GM12878 (cell line): Measurements from ENCODE around the gene ZNF695. TPM values are rescaled to one million over a fixed set of nuclear protein-coding genes. Genes with fewer than 3 reads are reported as not detected.

Experiments
- ATAC-seq: fragments of 200-7000 bp; cut with Tn5 transposase; 3 replicates; pipeline ENCODE4 v1.9.1; 2020; ENCODE audit warnings: mild to moderate bottlenecking, moderate library complexity
- BruUV-seq: library from RNA; stranded (reverse); fragments of 400-500 nt; replicated peaks from 2 replicates; lab custom pipeline; 2021; lab: Mats Ljungman, UMichigan
- CTCF ChIA-PET: fragments of 300-600 bp; sonication (Branson Sonifier 250); formaldehyde crosslinking; extraction: SDS; loops from one replicate; lab custom pipeline; 2021; ENCODE audit warnings: inconsistent platforms; lab: Yijun Ruan, JAX
- POLR2A ChIA-PET: fragments of 350-600 bp; formaldehyde crosslinking; extraction: SDS; loops from one replicate; lab custom pipeline; 2021; ENCODE audit warnings: inconsistent platforms; lab: Charles Lee
- RAD21 ChIA-PET: fragments of 300-600 bp; sonication (Branson Sonifier 250); formaldehyde crosslinking; loops from one replicate; lab custom pipeline; 2023; ENCODE audit warnings: antibody characterized with exemption; ENCODE audit not compliant: unreplicated experiment; lab: Charles Lee
- SMC1A ChIA-PET: fragments of 300-600 bp; sonication (Branson Sonifier 250); formaldehyde crosslinking; loops from one replicate; lab custom pipeline; 2023; ENCODE audit not compliant: unreplicated experiment, uncharacterized antibody; lab: Charles Lee
- DNase-seq: peaks from one replicate; pipeline ENCODE4 v3.0.0-alpha.2; 2011; ENCODE audit warnings: low read depth, low spot score
- FAIRE-seq: peaks from 3 replicates; lab custom pipeline; 2011; peaks lifted over from hg19 to GRCh38; lab: Jason Lieb, UNC
- H2AFZ ChIP-seq: 2 replicates; pipeline ENCODE4 v1.6.0; 2011; ENCODE audit warnings: low read depth, low read length, control low read depth; ENCODE audit not compliant: control insufficient read depth
- H3K27ac ChIP-seq: 2 replicates; pipeline ENCODE4 v1.5.1; 2011; ENCODE audit warnings: control low read depth; ENCODE audit not compliant: control insufficient read depth, insufficient read depth
- H3K27me3 ChIP-seq, 2 experiments: replicated peaks in 1 of 2; 2 replicates each; pipeline versions ENCODE4 v1.6.0 to v1.6.1; 2011; ENCODE audit warnings: low read length in 1 of 2; ENCODE audit not compliant: control insufficient read depth in 2 of 2, insufficient read depth in 2 of 2
- H3K36me3 ChIP-seq, 2 experiments: 2 replicates each; pipeline ENCODE4 v1.5.1; 2011; ENCODE audit warnings: low read length in 1 of 2; ENCODE audit not compliant: control insufficient read depth in 2 of 2, insufficient read depth in 2 of 2
- H3K4me1 ChIP-seq: 2 replicates; pipeline ENCODE4 v1.6.1; 2011; ENCODE audit warnings: mild to moderate bottlenecking, low read length, moderate library complexity, mixed read lengths; ENCODE audit not compliant: control insufficient read depth, insufficient read depth
- H3K4me2 ChIP-seq: 2 replicates; pipeline ENCODE4 v1.6.0; 2011; ENCODE audit warnings: control low read depth; ENCODE audit not compliant: control insufficient read depth, insufficient read depth
- H3K4me3 ChIP-seq: fragments of 200-600 bp; sonication (generic); 2 replicates; pipeline ENCODE4 v1.5.1; 2016
- H3K79me2 ChIP-seq: 2 replicates; pipeline ENCODE4 v1.6.0; 2011; ENCODE audit warnings: low read length; ENCODE audit not compliant: control insufficient read depth, insufficient read depth
- H3K9ac ChIP-seq: 2 replicates; pipeline ENCODE4 v1.8.0; 2011; ENCODE audit warnings: low read length, control low read depth, mixed read lengths; ENCODE audit not compliant: control insufficient read depth, insufficient read depth
- H3K9me3 ChIP-seq: replicated peaks from 3 replicates; pipeline ENCODE4 v1.5.1; 2011; ENCODE audit warnings: mild to moderate bottlenecking, low read length; ENCODE audit not compliant: control insufficient read depth, insufficient read depth
- H4K20me1 ChIP-seq: 2 replicates; pipeline ENCODE4 v1.6.0; 2011; ENCODE audit not compliant: control insufficient read depth, insufficient read depth
- BCL11A ChIP-seq: IDR thresholded peaks from 2 replicates; pipeline ENCODE4 v1.6.1; 2011; ENCODE audit warnings: low read depth, low read length
- CBX3 ChIP-seq: fragments of 200-600 bp; sonication (generic); IDR thresholded peaks from 2 replicates; pipeline ENCODE4 v1.6.1; 2016; ENCODE audit warnings: low read depth, borderline replicate concordance
- CREM ChIP-seq: IDR thresholded peaks from 2 replicates; pipeline ENCODE4 v1.6.1; 2014; ENCODE audit warnings: antibody characterized with exemption, low read depth
- CTCF ChIP-seq, 3 experiments: IDR thresholded peaks in 2 of 3; conservative IDR thresholded peaks in 1 of 3; 2 replicates each; pipeline ENCODE4 v1.5.1; 2011; ENCODE audit warnings: low read depth in 3 of 3, low read length in 3 of 3, mild to moderate bottlenecking in 3 of 3, control low read depth in 2 of 3, moderate library complexity in 2 of 3, inconsistent platforms in 1 of 3, mixed read lengths in 1 of 3; ENCODE audit not compliant: control insufficient read depth in 2 of 3, insufficient read depth in 1 of 3; ENCODE audit errors: extremely low read depth in 1 of 3
- E2F8 ChIP-seq: fragments of 450-650 bp; IDR thresholded peaks from 2 replicates; pipeline ENCODE4 v1.6.1; 2018; ENCODE audit warnings: mild to moderate bottlenecking, low read depth, moderate library complexity; ENCODE audit not compliant: partially characterized antibody
- FOXK2 ChIP-seq: fragments of 450-650 bp; IDR thresholded peaks from 2 replicates; pipeline ENCODE4 v1.6.1; 2017; ENCODE audit warnings: mild to moderate bottlenecking, moderate library complexity
- NFYB ChIP-seq: IDR thresholded peaks from 2 replicates; pipeline ENCODE4 v1.6.1; 2011; ENCODE audit warnings: low read depth, mild to moderate bottlenecking, low read length, improper control_type of control experiment, moderate library complexity; ENCODE audit not compliant: insufficient read depth
- RAD51 ChIP-seq: fragments of 450-650 bp; IDR thresholded peaks from 2 replicates; pipeline ENCODE4 v1.6.1; 2016; ENCODE audit warnings: moderate library complexity, mild to moderate bottlenecking, inconsistent platforms
- RFX5 ChIP-seq: IDR thresholded peaks from 2 replicates; pipeline ENCODE4 v1.6.1; 2011; ENCODE audit warnings: low read depth, low read length, improper control_type of control experiment
- STAT1 ChIP-seq: fragments of 450-650 bp; conservative IDR thresholded peaks from 2 replicates; pipeline ENCODE4 v1.6.1; 2014; ENCODE audit warnings: antibody characterized with exemption, mild to moderate bottlenecking
- ZBTB33 ChIP-seq: fragments of 450-650 bp; IDR thresholded peaks from 2 replicates; pipeline ENCODE4 v1.6.1; 2017; ENCODE audit warnings: mild to moderate bottlenecking
- ZNF217 ChIP-seq: fragments of 450-650 bp; IDR thresholded peaks from 2 replicates; pipeline ENCODE4 v1.6.1; 2017; ENCODE audit warnings: antibody characterized with exemption, mild to moderate bottlenecking
- WGBS: methylation state at CpG from one replicate; pipeline ENCODE4 v1.1.6; 2016; ENCODE audit warnings: low lambda C conversion rate; ENCODE audit not compliant: insufficient replicate concordance, insufficient coverage; ENCODE audit errors: missing lambda C conversion rate; 5-methylcytosine and 5-hydroxymethylcytosine counted together
- in situ Hi-C: fragments of 300-500 bp; cut with MboI; formaldehyde crosslinking; loops from 9 replicates; pipeline ENCODE4 v1.14.3; 2018; ENCODE audit warnings: mixed read lengths
- intact Hi-C: fragments of 100-400 bp; cut with micrococcal nuclease; formaldehyde crosslinking; loops from one replicate; pipeline ENCODE4 v1.14.2; 2022; ENCODE audit not compliant: unreplicated experiment
- polyA plus RNA-seq, 11 experiments: library from polyadenylated mRNA; depleted of rRNA in 4 of 11; unstranded in 6 of 11; stranded (reverse) in 5 of 11; fragments of >200 nt; fragmentation: Nextera tagmentation in 4 of 11; fragmentation: Illumina TruSeq in 1 of 11; extraction: Ambion mirVana in 4 of 11; extraction: Trizol in 1 of 11; gene quantifications; 1 replicate in 1 of 11; 2 replicates in 10 of 11; pipeline versions ENCODE4 v1.2.1 to v1.2.3, GENCODE V29; 2011 to 2016; ENCODE audit warnings: inconsistent platforms in 2 of 11, missing spikeins in 2 of 11, low read depth in 1 of 11
- total RNA-seq, 4 experiments: library from RNA; depleted of rRNA in 3 of 4; stranded (reverse); fragments of >200 nt in 3 of 4; fragmentation: Illumina TruSeq in 1 of 4; extraction: Trizol in 1 of 4; gene quantifications; 2 replicates each; pipeline versions ENCODE4 v1.2.1 to v1.2.3, GENCODE V29; 2013 to 2021

The ZNF695 gene
- total and polyA plus RNA-seq, 10 of the 15 experiments (the other 5 are each of a cell fraction or from before 2014, with no cell fraction given): 0.04 to 1.8 (median 1.2) TPM

DNA sequence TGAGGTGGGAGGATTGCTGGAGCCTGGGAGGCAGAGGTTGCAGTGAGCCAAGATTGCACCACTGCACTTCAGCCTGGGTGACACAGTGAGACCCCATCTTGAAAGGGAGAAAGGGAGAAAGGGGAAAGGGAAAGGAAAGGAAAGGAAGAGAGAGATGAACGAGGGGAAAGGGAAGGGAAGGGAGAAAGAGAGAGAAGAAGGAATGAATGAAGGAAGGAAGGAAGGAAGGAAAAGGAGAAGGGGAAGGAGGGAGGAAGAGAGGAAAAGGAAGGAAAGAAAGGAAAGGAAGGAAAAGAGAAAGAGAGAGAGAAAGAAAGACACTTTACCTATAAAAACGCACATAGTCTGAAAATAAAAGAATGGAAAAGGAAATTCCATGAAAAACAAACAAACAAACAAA, 18.0 kb downstream of the ZNF695 start (continued):
- TF ChIP-seq E2F8 (no peak), STAT1 (no peak), FOXK2 (no peak), RFX5 (no peak), BCL11A (no peak), NFYB (no peak), CBX3 (no peak)

GRCh38 chr1:246988316-246988715, 19.5 kb downstream of the ZNF695 start:
- Histone ChIP-seq H3K79me2 (no peaks in the 10 kb centered on the region), H3K4me1 (no peaks in the 10 kb centered on the region), H2AFZ (no peak overlapping the region), H3K9me3 (peaks cover 21% of the 10 kb centered on the region), H3K4me3 (no peak overlapping the region), H3K27ac (no peak overlapping the region), H3K4me2 (no peak overlapping the region)
- ChIA-PET RAD21 (no interaction called here), SMC1A (no interaction called here)
- FAIRE-seq (no peak), DNase-seq (no peak)
- intact Hi-C loops (no loop called here), in situ Hi-C loops (no loop called here)
- WGBS: 97% methylated on average over 4 of the region's 4 CpGs
- no TSS peak for BruUV-seq
- no peak for TF ChIP-seq RAD51
- TF ChIP-seq CREM: no peak
- TF ChIP-seq CTCF (IDR thresholded peaks at IDR 0.05 in 2 of 3, conservative IDR thresholded peaks at IDR 0.05 in 1 of 3; ENCODE audit: control insufficient read depth in 2 of 3, extremely low read depth in 1 of 3, insufficient read depth in 1 of 3, low read depth in 3 of 3, low read length in 3 of 3): no peak
- TF ChIP-seq ZNF217: no peak
- no peak for TF ChIP-seq ZBTB33
- TF ChIP-seq E2F8: no peak
- TF ChIP-seq, all 136 proteins: peak for 0
- Histone ChIP-seq H4K20me1 (no peaks in the 10 kb centered on the region), H3K36me3 (no peaks in the 10 kb centered on the region), H3K9ac (no peak overlapping the region), H3K27me3 (no peaks in the 10 kb centered on the region)
- ATAC-seq: no peak
- ChIA-PET CTCF (no interaction called here), POLR2A (no interaction called here)
